ENCODE measurements around the gene DDC. TPM values are rescaled to one million over a fixed set of nuclear protein-coding genes. Genes with fewer than 3 reads are reported as not detected.

DDC gene
- total RNA-seq, 2 donors from 2014 or later = 85.4 to 90.2 TPM

- DNase-seq = no peak
These were observed 68.6 kb downstream of the DDC start for GRCh38 chr7:50496569-50496968.

GRCh38 chr7:50495746-50496145 lies 69.5 kb downstream of the DDC start:
- Histone ChIP-seq H3K36me3 (no peaks in the 10 kb centered on the region), H3K4me3 (no peak overlapping the region), H3K9ac (ENCODE audit: low read depth in 2 of 2, low read length in 2 of 2) (no peak overlapping the region), H3K4me1 (no peaks in the 10 kb centered on the region), H3K27me3 (no peaks in the 10 kb centered on the region), H3K27ac (no peak overlapping the region), H3K9me3 (no peaks in the 10 kb centered on the region)
- TF ChIP-seq CTCF (IDR thresholded peaks at IDR 0.05) = no peak
- intact Hi-C loops (cut with DNase I) = no loop called here
- no peak for DNase-seq

More at GRCh38 chr7:50496569-50496968, 68.6 kb downstream of the DDC start:
- Histone ChIP-seq H3K4me1 (no peaks in the 10 kb centered on the region), H3K27ac (peak overlapping the region; percentile 60), H3K9me3 (no peaks in the 10 kb centered on the region), H3K36me3 (no peaks in the 10 kb centered on the region), H3K9ac (ENCODE audit: low read depth in 2 of 2, low read length in 2 of 2) (no peak overlapping the region), H3K27me3 (no peaks in the 10 kb centered on the region), H3K4me3 (no peak overlapping the region)
- no peak for TF ChIP-seq CTCF (IDR thresholded peaks at IDR 0.05)
- intact Hi-C loops (cut with DNase I) = no loop called here

GRCh38 chr7:50492770-50493519 lies 72.3 kb downstream of the DDC start:
- Histone ChIP-seq H3K27ac (no peak overlapping the region), H3K4me3 (no peak overlapping the region), H3K4me1 (no peaks in the 10 kb centered on the region), H3K36me3 (no peaks in the 10 kb centered on the region), H3K9ac (ENCODE audit: low read depth in 2 of 2, low read length in 2 of 2) (no peak overlapping the region), H3K9me3 (no peaks in the 10 kb centered on the region), H3K27me3 (no peaks in the 10 kb centered on the region)
- intact Hi-C loops (cut with DNase I) = no loop called here
- no peak for TF ChIP-seq CTCF (IDR thresholded peaks at IDR 0.05)
- DNase-seq = no peak

GRCh38 chr7:50491943-50492342 lies 73.3 kb downstream of the DDC start:
- no peaks in the 10 kb centered on the region for H3K9me3 ChIP-seq
- TF ChIP-seq CTCF (IDR thresholded peaks at IDR 0.05) = no peak
- H3K27me3 ChIP-seq = no peaks in the 10 kb centered on the region
- H3K9ac ChIP-seq (ENCODE audit: low read depth in 2 of 2, low read length in 2 of 2) = no peak overlapping the region
- no peak overlapping the region for H3K27ac ChIP-seq
- H3K36me3 ChIP-seq = no peaks in the 10 kb centered on the region
- DNase-seq = no peak
- H3K4me3 ChIP-seq = no peak overlapping the region
- no peaks in the 10 kb centered on the region for H3K4me1 ChIP-seq
- intact Hi-C loops (cut with DNase I) = no loop called here

- Histone ChIP-seq H3K9ac (ENCODE audit: low read depth in 2 of 2, low read length in 2 of 2) (no peak overlapping the region), H3K4me1 (no peaks in the 10 kb centered on the region), H3K27ac (no peak overlapping the region), H3K4me3 (no peak overlapping the region), H3K27me3 (no peaks in the 10 kb centered on the region), H3K36me3 (no peaks in the 10 kb centered on the region), H3K9me3 (no peaks in the 10 kb centered on the region)
- no peak for TF ChIP-seq CTCF (IDR thresholded peaks at IDR 0.05)
- intact Hi-C loops (cut with DNase I) = no loop called here
- no peak for DNase-seq
These were observed 74.0 kb downstream of the DDC start for GRCh38 chr7:50491209-50491608.

Measured in colonic mucosa (tissue), 4 donors.